Heart left ventricle (tissue), 13 donors: Measurements from ENCODE around the gene PPFIA2.

Source experiments
- POLR2A ChIP-seq, 2 donors: fragments of 450-650 bp; IDR thresholded peaks; one replicate each; pipeline ENCODE4 v1.6.1; 2017; ENCODE audit warnings: antibody characterized with exemption in 2 of 2, mild to moderate bottlenecking in 2 of 2, moderate library complexity in 2 of 2
- TF ChIP-seq, protein P1 (sequence below), 12 donors: fragments of 200-600 bp; sonication (generic) in 4 of 12; IDR thresholded peaks; one replicate each; pipeline versions ENCODE4 v1.5.0 to v1.8.0; 2018 to 2022; ENCODE audit warnings: antibody characterized with exemption in 12 of 12, mild to moderate bottlenecking in 5 of 12
- donor health status: ischemic (EF 13 %, LVEDD 7.1; RV severe dilation, severe dysfunction).
- donor health status: DM: no; HTN: yes; CAD: no.
- donor health status: DM: no; HTN: no; CAD: no.
- donor health status: ischemic (EF 25% LVEDD 6.9; RV normal size, moderate dysfunction).
- donor health status: ischemic (EF 25% LVEDD 5.7; RV mildly dilated, moderate dysfunction).
- donor health status: ischemic (EF 35%, LVEDD 5.7; RV mildly dilated, moderate dysfunction).
- donor health status: nonischemic (EF 11% LVEDD 7.7; RV severe dilation, severe dysfunction).
- donor health status: DM: yes; HTN: yes; CAD: no.
- donor health status: PGD.
- donor health status: ischemic (EF 29% LVEDD 5.4; RV normal size, mild dysfunction).
- donor health status: nonischemic (EF 23%, LVEDD 6.1; RV moderate dilation, normal function).

DNA sequence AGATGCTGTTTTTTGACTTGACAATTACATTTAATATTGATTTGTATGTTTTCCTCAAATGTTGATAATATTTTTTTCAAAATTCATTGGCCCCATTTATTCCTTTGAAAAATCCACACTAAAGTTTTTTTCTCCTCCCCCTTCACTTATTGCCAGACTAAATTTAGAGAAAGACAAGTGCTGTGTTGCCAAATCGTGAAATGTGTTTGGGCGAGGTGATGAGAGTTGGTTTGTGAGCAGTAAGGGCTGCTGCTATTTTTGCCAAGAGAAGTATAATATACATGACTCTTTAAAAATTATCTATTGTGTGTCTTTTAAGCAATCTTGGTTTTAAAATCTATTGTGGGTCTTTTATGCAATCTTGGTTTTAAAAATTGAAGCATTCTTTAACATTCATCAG, 188.9 kb downstream of the PPFIA2 start:
- TF ChIP-seq, protein P1, sequence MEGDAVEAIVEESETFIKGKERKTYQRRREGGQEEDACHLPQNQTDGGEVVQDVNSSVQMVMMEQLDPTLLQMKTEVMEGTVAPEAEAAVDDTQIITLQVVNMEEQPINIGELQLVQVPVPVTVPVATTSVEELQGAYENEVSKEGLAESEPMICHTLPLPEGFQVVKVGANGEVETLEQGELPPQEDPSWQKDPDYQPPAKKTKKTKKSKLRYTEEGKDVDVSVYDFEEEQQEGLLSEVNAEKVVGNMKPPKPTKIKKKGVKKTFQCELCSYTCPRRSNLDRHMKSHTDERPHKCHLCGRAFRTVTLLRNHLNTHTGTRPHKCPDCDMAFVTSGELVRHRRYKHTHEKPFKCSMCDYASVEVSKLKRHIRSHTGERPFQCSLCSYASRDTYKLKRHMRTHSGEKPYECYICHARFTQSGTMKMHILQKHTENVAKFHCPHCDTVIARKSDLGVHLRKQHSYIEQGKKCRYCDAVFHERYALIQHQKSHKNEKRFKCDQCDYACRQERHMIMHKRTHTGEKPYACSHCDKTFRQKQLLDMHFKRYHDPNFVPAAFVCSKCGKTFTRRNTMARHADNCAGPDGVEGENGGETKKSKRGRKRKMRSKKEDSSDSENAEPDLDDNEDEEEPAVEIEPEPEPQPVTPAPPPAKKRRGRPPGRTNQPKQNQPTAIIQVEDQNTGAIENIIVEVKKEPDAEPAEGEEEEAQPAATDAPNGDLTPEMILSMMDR (IDR thresholded peaks at IDR 0.05) = no peak
- TF ChIP-seq POLR2A (IDR thresholded peaks at IDR 0.05) = no peak
